Mesenchymal stem cell (in vitro differentiated cells and primary cell): ENCODE data around the gene CAMTA1.

Experiments
- DNase-seq: peaks from one replicate; pipeline ENCODE4 v3.0.0-alpha.2; 2013
- H2AFZ ChIP-seq: one replicate; pipeline ENCODE4 v1.6.1; 2013; ENCODE audit warnings: low read depth, mild to moderate bottlenecking, control low read depth, inconsistent platforms, low read length, moderate library complexity
- H2AK5ac ChIP-seq: 2 replicates; pipeline ENCODE4 v1.6.1; 2013; ENCODE audit warnings: low read length, moderate library complexity, mild to moderate bottlenecking, inconsistent platforms; ENCODE audit not compliant: severe bottlenecking
- H2BK120ac ChIP-seq: one replicate; pipeline ENCODE4 v1.6.1; 2013; ENCODE audit warnings: low read depth, mild to moderate bottlenecking, inconsistent platforms, low read length, moderate library complexity
- H2BK12ac ChIP-seq, 2 experiments: one replicate each; pipeline ENCODE4 v1.6.1; 2013; ENCODE audit warnings: inconsistent platforms in 2 of 2, low read length in 2 of 2, mild to moderate bottlenecking in 2 of 2, moderate library complexity in 2 of 2, control low read depth in 1 of 2
- H2BK15ac ChIP-seq: one replicate; pipeline ENCODE4 v1.6.1; 2013; ENCODE audit warnings: mild to moderate bottlenecking, low read depth, inconsistent platforms; ENCODE audit not compliant: poor library complexity, severe bottlenecking
- H2BK5ac ChIP-seq: 2 replicates; pipeline ENCODE4 v1.6.1; 2013; ENCODE audit warnings: low read depth, mild to moderate bottlenecking, low read length, control low read depth, inconsistent platforms; ENCODE audit not compliant: poor library complexity, severe bottlenecking
- H3K14ac ChIP-seq, 2 experiments: one replicate each; pipeline ENCODE4 v1.6.1; 2013; ENCODE audit warnings: inconsistent platforms in 2 of 2, low read length in 2 of 2, control low read depth in 1 of 2, mild to moderate bottlenecking in 1 of 2, moderate library complexity in 1 of 2
- H3K18ac ChIP-seq, 2 experiments: one replicate each; pipeline ENCODE4 v1.6.1; 2013; ENCODE audit warnings: inconsistent platforms in 2 of 2, low read length in 2 of 2, control low read depth in 1 of 2, low read depth in 1 of 2, mild to moderate bottlenecking in 1 of 2
- H3K23ac ChIP-seq, 2 experiments: one replicate each; pipeline ENCODE4 v1.6.1; 2013; ENCODE audit warnings: inconsistent platforms in 2 of 2, low read length in 2 of 2, mild to moderate bottlenecking in 2 of 2, moderate library complexity in 2 of 2, control low read depth in 1 of 2
- H3K27ac ChIP-seq: 2 replicates; pipeline ENCODE4 v1.5.1; 2013; ENCODE audit warnings: mild to moderate bottlenecking, moderate library complexity, low read length, control low read depth, inconsistent platforms; ENCODE audit not compliant: poor library complexity, severe bottlenecking
- H3K27me3 ChIP-seq, 2 experiments: 2 replicates each; pipeline versions ENCODE4 v1.6.1 to v1.7.0; 2013; ENCODE audit warnings: low read length in 2 of 2, mild to moderate bottlenecking in 2 of 2, moderate library complexity in 2 of 2, control low read depth in 1 of 2, inconsistent platforms in 1 of 2; ENCODE audit not compliant: control insufficient read depth in 1 of 2, insufficient read depth in 1 of 2
- H3K36me3 ChIP-seq, 2 experiments: 2 replicates each; pipeline versions ENCODE4 v1.6.1 to v1.7.0; 2013; ENCODE audit warnings: low read length in 2 of 2, control low read depth in 1 of 2, inconsistent platforms in 1 of 2, low read depth in 1 of 2, mild to moderate bottlenecking in 1 of 2; ENCODE audit not compliant: insufficient read depth in 2 of 2, control insufficient read depth in 1 of 2
- H3K4ac ChIP-seq, 2 experiments: one replicate each; pipeline ENCODE4 v1.6.1; 2013; ENCODE audit warnings: inconsistent platforms in 2 of 2, low read length in 2 of 2, mild to moderate bottlenecking in 2 of 2, moderate library complexity in 2 of 2, control low read depth in 1 of 2, low read depth in 1 of 2
- H3K4me1 ChIP-seq: 2 replicates; pipeline ENCODE4 v1.6.1; 2013; ENCODE audit warnings: low read depth, low read length, control low read depth; ENCODE audit not compliant: control insufficient read depth, insufficient read depth
- H3K4me2 ChIP-seq: 2 replicates; pipeline ENCODE4 v1.6.1; 2013; ENCODE audit warnings: low read length, mild to moderate bottlenecking, inconsistent platforms; ENCODE audit not compliant: poor library complexity, severe bottlenecking
- H3K4me3 ChIP-seq, 2 experiments: 2 replicates each; pipeline versions ENCODE4 v1.5.1 to v1.7.0; 2013; ENCODE audit warnings: low read length in 2 of 2, mild to moderate bottlenecking in 2 of 2, control low read depth in 1 of 2, low read depth in 1 of 2; ENCODE audit not compliant: insufficient read depth in 1 of 2
- H3K79me1 ChIP-seq: replicated peaks from 2 replicates; pipeline ENCODE4 v1.6.1; 2013; ENCODE audit warnings: mild to moderate bottlenecking, control low read depth, low read length, inconsistent platforms; ENCODE audit not compliant: poor library complexity, severe bottlenecking
- H3K9ac ChIP-seq: 2 replicates; pipeline ENCODE4 v1.7.0; 2013; ENCODE audit warnings: mild to moderate bottlenecking, low read length, moderate library complexity
- H3K9me3 ChIP-seq: 2 replicates; pipeline ENCODE4 v1.7.0; 2013; ENCODE audit warnings: mild to moderate bottlenecking, low read length; ENCODE audit not compliant: control insufficient read depth
- H4K8ac ChIP-seq: one replicate; pipeline ENCODE4 v1.6.1; 2013; ENCODE audit warnings: inconsistent platforms, mild to moderate bottlenecking, low read length, moderate library complexity
- H4K91ac ChIP-seq: one replicate; pipeline ENCODE4 v1.6.1; 2013; ENCODE audit warnings: mild to moderate bottlenecking, low read length, inconsistent platforms
- WGBS: methylation state at CpG from one replicate; pipeline ENCODE4 v1.1.7; 2013; ENCODE audit warnings: mixed read lengths; 5-methylcytosine and 5-hydroxymethylcytosine counted together

CAMTA1 gene

DNA sequence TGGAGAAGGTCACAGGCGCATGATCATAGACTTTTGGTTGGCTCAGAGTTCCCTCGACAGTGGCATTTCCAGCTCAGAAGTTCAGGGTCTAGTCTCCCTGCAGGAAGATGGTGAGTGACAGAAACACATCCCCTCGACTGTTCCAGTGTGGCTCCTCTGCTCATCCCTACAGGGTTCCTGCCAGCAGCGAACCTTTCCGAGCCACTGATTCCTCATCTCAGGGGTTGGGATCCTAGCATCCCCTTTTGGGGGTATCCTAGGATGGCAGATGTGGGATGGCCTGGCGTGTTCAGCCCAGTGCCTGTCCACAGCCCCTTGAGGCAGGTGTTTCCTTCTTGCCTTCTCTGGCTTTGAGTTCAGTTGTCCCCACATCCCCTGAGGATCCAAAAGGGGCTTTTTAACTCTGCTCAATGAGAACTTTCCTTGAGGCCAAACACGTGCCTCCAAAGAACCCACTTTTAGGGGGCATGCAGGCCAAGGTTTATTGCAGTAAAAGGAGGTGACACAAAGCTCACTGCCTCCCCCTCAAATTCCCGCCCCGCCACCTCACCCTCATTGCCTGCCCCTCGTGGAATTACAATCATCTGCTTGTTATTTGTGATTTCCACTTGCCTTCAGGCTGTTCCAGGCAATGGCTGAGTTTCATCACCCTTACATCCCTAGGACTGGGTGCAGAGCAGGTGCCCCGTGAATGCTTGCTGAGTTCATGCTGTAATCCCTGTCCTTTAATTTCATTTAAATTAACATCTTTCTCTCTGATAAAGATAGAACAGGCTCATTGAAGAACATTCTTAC, 440.7 kb downstream of the CAMTA1 start:
- Histone ChIP-seq H3K36me3 (no peaks in the 10 kb centered on the region), H2AK5ac (peak overlapping the region; percentile 24), H3K18ac (no peak overlapping the region), H2BK5ac (no peak overlapping the region), H3K23ac (no peak overlapping the region), H3K79me1 (no peaks in the 10 kb centered on the region), H4K8ac (no peak overlapping the region), H3K4me1 (peaks cover 26% of the 10 kb centered on the region), H3K9me3 (no peaks in the 10 kb centered on the region), H3K27ac (no peak overlapping the region), H3K4ac (no peak overlapping the region), H4K91ac (no peak overlapping the region), H2AFZ (no peak overlapping the region), H3K4me2 (no peak overlapping the region), H3K9ac (no peak overlapping the region), H2BK12ac (no peak overlapping the region), H2BK15ac (no peak overlapping the region), H2BK120ac (no peak overlapping the region), H3K14ac (no peak overlapping the region), H3K4me3 (no peak overlapping the region), H3K27me3 (no peaks in the 10 kb centered on the region)
- no peak for DNase-seq
- WGBS = 92% methylated on average over 11 of the region's 11 CpGs

DNA sequence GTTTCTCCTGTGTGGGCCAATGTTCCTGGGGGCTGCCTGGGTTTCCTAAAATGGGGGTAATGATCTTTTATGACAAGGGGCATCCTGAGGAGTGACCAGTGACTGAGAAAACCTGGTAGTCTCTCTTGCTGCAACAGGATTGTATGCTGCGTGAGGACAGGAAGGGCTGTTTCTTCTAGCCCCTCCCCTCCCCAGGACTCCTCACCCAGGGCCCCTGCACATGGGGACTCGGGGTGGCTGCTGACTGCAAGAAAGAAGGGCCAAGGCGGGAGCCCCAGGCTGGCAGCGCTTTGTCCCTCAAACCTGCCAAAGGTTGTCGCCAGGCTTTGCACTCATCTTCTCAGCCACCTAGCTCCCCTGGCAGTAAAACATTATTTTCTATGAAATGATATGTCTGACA, 442.4 kb downstream of the CAMTA1 start:
- Histone ChIP-seq H3K79me1 (no peaks in the 10 kb centered on the region), H2BK12ac (no peak overlapping the region), H3K14ac (no peak overlapping the region), H2BK5ac (no peak overlapping the region), H3K9ac (no peak overlapping the region), H2AFZ (no peak overlapping the region), H3K4me2 (no peak overlapping the region), H2AK5ac (no peak overlapping the region), H4K8ac (no peak overlapping the region), H3K4me1 (peaks cover 24% of the 10 kb centered on the region), H3K27ac (no peak overlapping the region), H3K18ac (no peak overlapping the region), H3K36me3 (no peaks in the 10 kb centered on the region), H2BK15ac (no peak overlapping the region), H3K9me3 (no peaks in the 10 kb centered on the region), H3K4ac (no peak overlapping the region), H3K4me3 (no peak overlapping the region), H2BK120ac (no peak overlapping the region), H3K27me3 (no peaks in the 10 kb centered on the region), H3K23ac (no peak overlapping the region), H4K91ac (no peak overlapping the region)
- WGBS = 96% methylated on average over 3 of the region's 5 CpGs
- DNase-seq = no peak

GRCh38 chr1:7228252-7228961, 443.2 kb downstream of the CAMTA1 start:
- Histone ChIP-seq H3K4me3 (no peak overlapping the region), H3K23ac (no peak overlapping the region), H3K27me3 (no peaks in the 10 kb centered on the region), H3K4me1 (peaks cover 21% of the 10 kb centered on the region), H2BK15ac (no peak overlapping the region), H3K4ac (no peak overlapping the region), H3K9me3 (no peaks in the 10 kb centered on the region), H3K27ac (no peak overlapping the region), H4K8ac (no peak overlapping the region), H4K91ac (no peak overlapping the region), H2AFZ (no peak overlapping the region), H3K14ac (peak overlapping the region in 1 of 2 experiments; percentile 26), H3K9ac (no peak overlapping the region), H3K18ac (no peak overlapping the region), H3K4me2 (no peak overlapping the region), H3K36me3 (no peaks in the 10 kb centered on the region), H2BK120ac (no peak overlapping the region), H3K79me1 (no peaks in the 10 kb centered on the region), H2BK12ac (no peak overlapping the region), H2BK5ac (no peak overlapping the region), H2AK5ac (no peak overlapping the region)
- no peak for DNase-seq
- WGBS = 86% methylated on average over 17 of the region's 17 CpGs

DNA sequence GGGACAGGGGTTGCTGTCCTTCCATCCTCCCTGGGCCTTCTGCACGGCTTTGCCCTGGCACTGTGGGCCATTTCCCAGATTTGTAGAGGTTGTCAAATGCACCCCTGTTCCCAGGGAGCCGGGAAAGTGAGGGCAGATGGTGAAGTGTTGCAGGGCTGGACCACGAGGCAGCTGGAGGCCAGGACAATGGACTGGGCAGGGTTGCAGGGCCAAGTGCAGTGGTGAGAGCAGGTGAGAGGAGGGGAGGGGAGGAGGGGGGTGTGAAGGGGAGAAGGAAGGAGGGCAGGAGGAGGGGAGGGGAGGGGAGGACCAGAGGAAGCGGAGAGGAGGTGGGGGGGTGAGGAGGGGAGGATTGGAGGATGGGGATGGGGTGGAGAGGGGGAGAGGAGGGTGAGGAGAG, 443.9 kb downstream of the CAMTA1 start:
- Histone ChIP-seq H2BK12ac (no peak overlapping the region), H3K23ac (no peak overlapping the region), H3K27ac (no peak overlapping the region), H3K4ac (no peak overlapping the region), H2BK120ac (no peak overlapping the region), H3K18ac (no peak overlapping the region), H3K4me3 (no peak overlapping the region), H3K27me3 (no peaks in the 10 kb centered on the region), H2BK5ac (no peak overlapping the region), H3K4me2 (no peak overlapping the region), H3K9ac (no peak overlapping the region), H3K14ac (no peak overlapping the region), H2BK15ac (no peak overlapping the region), H2AFZ (no peak overlapping the region), H3K79me1 (no peaks in the 10 kb centered on the region), H3K4me1 (peaks cover 20% of the 10 kb centered on the region), H3K36me3 (no peaks in the 10 kb centered on the region), H2AK5ac (no peak overlapping the region), H4K91ac (no peak overlapping the region), H4K8ac (no peak overlapping the region), H3K9me3 (no peaks in the 10 kb centered on the region)
- WGBS = 81% methylated on average over 4 of the region's 4 CpGs
- DNase-seq = no peak
